GM12878 (cell line): Measurements from ENCODE around the gene MOCS1. TPM values are rescaled to one million over a fixed set of nuclear protein-coding genes. Genes with fewer than 3 reads are reported as not detected.

ENCODE experiments used
- ATAC-seq: fragments of 200-7000 bp; cut with Tn5 transposase; 3 replicates; pipeline ENCODE4 v1.9.1; 2020; ENCODE audit warnings: mild to moderate bottlenecking, moderate library complexity
- BruUV-seq: library from RNA; stranded (reverse); fragments of 400-500 nt; replicated peaks from 2 replicates; lab custom pipeline; 2021; lab: Mats Ljungman, UMichigan
- CTCF ChIA-PET: fragments of 300-600 bp; sonication (Branson Sonifier 250); formaldehyde crosslinking; extraction: SDS; loops from one replicate; lab custom pipeline; 2021; ENCODE audit warnings: inconsistent platforms; lab: Yijun Ruan, JAX
- POLR2A ChIA-PET: fragments of 350-600 bp; formaldehyde crosslinking; extraction: SDS; loops from one replicate; lab custom pipeline; 2021; ENCODE audit warnings: inconsistent platforms; lab: Charles Lee
- RAD21 ChIA-PET: fragments of 300-600 bp; sonication (Branson Sonifier 250); formaldehyde crosslinking; loops from one replicate; lab custom pipeline; 2023; ENCODE audit warnings: antibody characterized with exemption; ENCODE audit not compliant: unreplicated experiment; lab: Charles Lee
- SMC1A ChIA-PET: fragments of 300-600 bp; sonication (Branson Sonifier 250); formaldehyde crosslinking; loops from one replicate; lab custom pipeline; 2023; ENCODE audit not compliant: unreplicated experiment, uncharacterized antibody; lab: Charles Lee
- DNase-seq: peaks from one replicate; pipeline ENCODE4 v3.0.0-alpha.2; 2011; ENCODE audit warnings: low read depth, low spot score
- FAIRE-seq: peaks from 3 replicates; lab custom pipeline; 2011; peaks lifted over from hg19 to GRCh38; lab: Jason Lieb, UNC
- H2AFZ ChIP-seq: 2 replicates; pipeline ENCODE4 v1.6.0; 2011; ENCODE audit warnings: low read depth, low read length, control low read depth; ENCODE audit not compliant: control insufficient read depth
- H3K27ac ChIP-seq: 2 replicates; pipeline ENCODE4 v1.5.1; 2011; ENCODE audit warnings: control low read depth; ENCODE audit not compliant: control insufficient read depth, insufficient read depth
- H3K27me3 ChIP-seq, 2 experiments: replicated peaks in 1 of 2; 2 replicates each; pipeline versions ENCODE4 v1.6.0 to v1.6.1; 2011; ENCODE audit warnings: low read length in 1 of 2; ENCODE audit not compliant: control insufficient read depth in 2 of 2, insufficient read depth in 2 of 2
- H3K36me3 ChIP-seq, 2 experiments: 2 replicates each; pipeline ENCODE4 v1.5.1; 2011; ENCODE audit warnings: low read length in 1 of 2; ENCODE audit not compliant: control insufficient read depth in 2 of 2, insufficient read depth in 2 of 2
- H3K4me1 ChIP-seq: 2 replicates; pipeline ENCODE4 v1.6.1; 2011; ENCODE audit warnings: mild to moderate bottlenecking, low read length, moderate library complexity, mixed read lengths; ENCODE audit not compliant: control insufficient read depth, insufficient read depth
- H3K4me2 ChIP-seq: 2 replicates; pipeline ENCODE4 v1.6.0; 2011; ENCODE audit warnings: control low read depth; ENCODE audit not compliant: control insufficient read depth, insufficient read depth
- H3K4me3 ChIP-seq: fragments of 200-600 bp; sonication (generic); 2 replicates; pipeline ENCODE4 v1.5.1; 2016
- H3K79me2 ChIP-seq: 2 replicates; pipeline ENCODE4 v1.6.0; 2011; ENCODE audit warnings: low read length; ENCODE audit not compliant: control insufficient read depth, insufficient read depth
- H3K9ac ChIP-seq: 2 replicates; pipeline ENCODE4 v1.8.0; 2011; ENCODE audit warnings: low read length, control low read depth, mixed read lengths; ENCODE audit not compliant: control insufficient read depth, insufficient read depth
- H3K9me3 ChIP-seq: replicated peaks from 3 replicates; pipeline ENCODE4 v1.5.1; 2011; ENCODE audit warnings: mild to moderate bottlenecking, low read length; ENCODE audit not compliant: control insufficient read depth, insufficient read depth
- H4K20me1 ChIP-seq: 2 replicates; pipeline ENCODE4 v1.6.0; 2011; ENCODE audit not compliant: control insufficient read depth, insufficient read depth
- BRCA1 ChIP-seq: IDR thresholded peaks from 2 replicates; pipeline ENCODE4 v1.6.1; 2011; ENCODE audit warnings: low read depth, low read length, improper control_type of control experiment
- CHD2 ChIP-seq: IDR thresholded peaks from 2 replicates; pipeline ENCODE4 v1.6.1; 2011; ENCODE audit warnings: low read depth, low read length, improper control_type of control experiment, borderline replicate concordance
- EGR1 ChIP-seq, 2 experiments: IDR thresholded peaks; 1 replicate in 1 of 2; 2 replicates in 1 of 2; pipeline ENCODE4 v1.6.1; 2011 to 2012; ENCODE audit warnings: low read depth in 2 of 2, low read length in 2 of 2, borderline replicate concordance in 1 of 2, mild to moderate bottlenecking in 1 of 2, moderate library complexity in 1 of 2
- EP300 ChIP-seq, 2 experiments: fragments of 150-350 bp in 1 of 2; IDR thresholded peaks; 2 replicates each; pipeline ENCODE4 v1.6.1; 2011 to 2012; ENCODE audit warnings: low read depth in 2 of 2, low read length in 2 of 2, borderline replicate concordance in 1 of 2, improper control_type of control experiment in 1 of 2, inconsistent platforms in 1 of 2; ENCODE audit not compliant: control insufficient read depth in 1 of 2
- GABPA ChIP-seq: IDR thresholded peaks from 2 replicates; pipeline ENCODE4 v1.6.1; 2014; ENCODE audit warnings: antibody characterized with exemption, low read depth, mild to moderate bottlenecking, inconsistent platforms
- HDAC6 ChIP-seq: fragments of 200-600 bp; sonication (generic); IDR thresholded peaks from one replicate; pipeline ENCODE4 v1.8.0; 2017; ENCODE audit warnings: antibody characterized with exemption; ENCODE audit not compliant: unreplicated experiment
- PAX5 ChIP-seq: IDR thresholded peaks from 2 replicates; pipeline ENCODE4 v1.6.1; 2011; ENCODE audit warnings: low read depth, low read length, borderline replicate concordance
- SIN3A ChIP-seq: IDR thresholded peaks from 2 replicates; pipeline ENCODE4 v1.6.1; 2012; ENCODE audit warnings: low read depth, low read length, improper control_type of control experiment
- SREBF2 ChIP-seq: IDR thresholded peaks from 2 replicates; pipeline ENCODE4 v1.6.1; 2012; ENCODE audit warnings: mild to moderate bottlenecking, low read length
- TARDBP ChIP-seq: IDR thresholded peaks from 2 replicates; pipeline ENCODE4 v1.6.1; 2016; ENCODE audit warnings: borderline replicate concordance
- TCF3 ChIP-seq: IDR thresholded peaks from 2 replicates; pipeline ENCODE4 v1.6.1; 2012; ENCODE audit warnings: low read depth, mild to moderate bottlenecking, low read length, borderline replicate concordance; ENCODE audit not compliant: insufficient read depth
- ZBED1 ChIP-seq: IDR thresholded peaks from 2 replicates; pipeline ENCODE4 v1.6.1; 2016; ENCODE audit warnings: borderline replicate concordance
- ZNF24 ChIP-seq: fragments of 450-650 bp; IDR thresholded peaks from 2 replicates; pipeline ENCODE4 v1.6.1; 2017; ENCODE audit warnings: antibody characterized with exemption, mild to moderate bottlenecking
- WGBS: methylation state at CpG from one replicate; pipeline ENCODE4 v1.1.6; 2016; ENCODE audit warnings: low lambda C conversion rate; ENCODE audit not compliant: insufficient replicate concordance, insufficient coverage; ENCODE audit errors: missing lambda C conversion rate; 5-methylcytosine and 5-hydroxymethylcytosine counted together
- in situ Hi-C: fragments of 300-500 bp; cut with MboI; formaldehyde crosslinking; loops from 9 replicates; pipeline ENCODE4 v1.14.3; 2018; ENCODE audit warnings: mixed read lengths
- intact Hi-C: fragments of 100-400 bp; cut with micrococcal nuclease; formaldehyde crosslinking; loops from one replicate; pipeline ENCODE4 v1.14.2; 2022; ENCODE audit not compliant: unreplicated experiment
- polyA plus RNA-seq, 11 experiments: library from polyadenylated mRNA; depleted of rRNA in 4 of 11; unstranded in 6 of 11; stranded (reverse) in 5 of 11; fragments of >200 nt; fragmentation: Nextera tagmentation in 4 of 11; fragmentation: Illumina TruSeq in 1 of 11; extraction: Ambion mirVana in 4 of 11; extraction: Trizol in 1 of 11; gene quantifications; 1 replicate in 1 of 11; 2 replicates in 10 of 11; pipeline versions ENCODE4 v1.2.1 to v1.2.3, GENCODE V29; 2011 to 2016; ENCODE audit warnings: inconsistent platforms in 2 of 11, missing spikeins in 2 of 11, low read depth in 1 of 11
- total RNA-seq, 4 experiments: library from RNA; depleted of rRNA in 3 of 4; stranded (reverse); fragments of >200 nt in 3 of 4; fragmentation: Illumina TruSeq in 1 of 4; extraction: Trizol in 1 of 4; gene quantifications; 2 replicates each; pipeline versions ENCODE4 v1.2.1 to v1.2.3, GENCODE V29; 2013 to 2021
- TF ChIP-seq, protein P1 (sequence below): fragments of 450-650 bp; IDR thresholded peaks from 2 replicates; pipeline ENCODE4 v1.6.1; 2016; ENCODE audit warnings: mild to moderate bottlenecking
- TF ChIP-seq, protein P2 (sequence below): IDR thresholded peaks from 2 replicates; pipeline ENCODE4 v1.6.1; 2011; ENCODE audit warnings: borderline replicate concordance, low read depth, mild to moderate bottlenecking, moderate library complexity, mixed read lengths, low read length; ENCODE audit not compliant: insufficient read depth; ENCODE audit errors: extremely low read length

MOCS1 gene
- total and polyA plus RNA-seq, 10 of the 15 experiments (the other 5 are each of a cell fraction or from before 2014, with no cell fraction given) = 0.02 to 5.4 (median 0.16) TPM; not detected in 2

DNA sequence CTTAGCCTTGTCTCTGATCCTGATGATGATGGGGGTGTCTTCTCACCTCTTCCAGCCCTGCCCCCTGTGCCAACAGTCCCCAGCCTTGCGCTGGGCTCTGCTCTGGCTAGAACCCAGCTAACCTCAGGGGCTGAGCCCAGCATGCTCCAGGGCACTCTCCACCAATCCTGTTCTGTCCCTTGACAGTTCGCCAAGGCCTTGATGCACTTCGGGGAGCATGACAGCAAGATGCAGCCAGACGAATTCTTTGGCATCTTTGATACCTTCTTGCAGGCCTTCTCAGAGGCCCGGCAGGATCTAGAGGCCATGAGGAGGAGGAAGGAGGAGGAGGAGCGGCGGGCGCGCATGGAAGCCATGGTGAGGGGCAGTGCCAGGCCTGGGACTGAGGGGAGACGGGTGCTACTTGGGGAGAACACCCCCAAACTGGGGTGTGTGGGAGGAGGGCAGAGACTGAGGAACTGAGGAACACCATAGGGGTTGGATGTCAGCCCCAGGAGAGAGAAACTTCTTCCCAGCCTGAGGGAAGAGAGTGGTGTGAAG, 33.1 kb downstream of the MOCS1 start:
- TF ChIP-seq, protein P1, sequence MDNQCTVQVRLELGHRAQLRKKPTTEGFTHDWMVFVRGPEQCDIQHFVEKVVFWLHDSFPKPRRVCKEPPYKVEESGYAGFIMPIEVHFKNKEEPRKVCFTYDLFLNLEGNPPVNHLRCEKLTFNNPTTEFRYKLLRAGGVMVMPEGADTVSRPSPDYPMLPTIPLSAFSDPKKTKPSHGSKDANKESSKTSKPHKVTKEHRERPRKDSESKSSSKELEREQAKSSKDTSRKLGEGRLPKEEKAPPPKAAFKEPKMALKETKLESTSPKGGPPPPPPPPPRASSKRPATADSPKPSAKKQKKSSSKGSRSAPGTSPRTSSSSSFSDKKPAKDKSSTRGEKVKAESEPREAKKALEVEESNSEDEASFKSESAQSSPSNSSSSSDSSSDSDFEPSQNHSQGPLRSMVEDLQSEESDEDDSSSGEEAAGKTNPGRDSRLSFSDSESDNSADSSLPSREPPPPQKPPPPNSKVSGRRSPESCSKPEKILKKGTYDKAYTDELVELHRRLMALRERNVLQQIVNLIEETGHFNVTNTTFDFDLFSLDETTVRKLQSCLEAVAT = no peak
- TF ChIP-seq PAX5 = no peak
- no peak for TF ChIP-seq GABPA
- TF ChIP-seq TCF3 = no peak
- TF ChIP-seq ZBED1 = no peak
- no peak for TF ChIP-seq HDAC6
- TF ChIP-seq, protein P2, sequence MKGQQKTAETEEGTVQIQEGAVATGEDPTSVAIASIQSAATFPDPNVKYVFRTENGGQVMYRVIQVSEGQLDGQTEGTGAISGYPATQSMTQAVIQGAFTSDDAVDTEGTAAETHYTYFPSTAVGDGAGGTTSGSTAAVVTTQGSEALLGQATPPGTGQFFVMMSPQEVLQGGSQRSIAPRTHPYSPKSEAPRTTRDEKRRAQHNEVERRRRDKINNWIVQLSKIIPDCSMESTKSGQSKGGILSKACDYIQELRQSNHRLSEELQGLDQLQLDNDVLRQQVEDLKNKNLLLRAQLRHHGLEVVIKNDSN = no peak
- no peak for TF ChIP-seq EGR1 (IDR thresholded peaks at IDR 0.05; ENCODE audit: borderline replicate concordance in 1 of 2, low read depth in 2 of 2, low read length in 2 of 2)
- TF ChIP-seq SIN3A = no peak
- no peak for TF ChIP-seq TARDBP
- TF ChIP-seq CHD2 = no peak
- TF ChIP-seq EP300 (IDR thresholded peaks at IDR 0.05; ENCODE audit: borderline replicate concordance in 1 of 2, control insufficient read depth in 1 of 2, low read depth in 2 of 2, low read length in 2 of 2) = no peak
- TF ChIP-seq ZNF24 = no peak
- no peak for TF ChIP-seq BRCA1
- no peak for TF ChIP-seq SREBF2
- POLR2A ChIA-PET = no interaction called here
- Histone ChIP-seq H2AFZ (no peak overlapping the region), H3K4me2 (no peak overlapping the region), H3K9ac (no peak overlapping the region), H3K4me1 (no peaks in the 10 kb centered on the region), H3K4me3 (no peak overlapping the region), H3K36me3 (no peaks in the 10 kb centered on the region), H3K27me3 (peaks cover 0 to 1% of the 10 kb centered on the region in 2 experiments; a peak in 1 of 4 replicates), H4K20me1 (no peaks in the 10 kb centered on the region), H3K27ac (no peak overlapping the region), H3K9me3 (no peaks in the 10 kb centered on the region), H3K79me2 (no peaks in the 10 kb centered on the region)
- no TSS peak for BruUV-seq
- DNase-seq (no peak), ATAC-seq (no peak), FAIRE-seq (no peak)
- SMC1A ChIA-PET = no interaction called here
- intact Hi-C loops = no loop called here
- RAD21 ChIA-PET = no interaction called here
- CTCF ChIA-PET = no interaction called here
- in situ Hi-C loops = no loop called here
- 35% methylated on average over 10 of the region's 10 CpGs for WGBS
